SK-N-MC (cell line): ENCODE measurements around the gene MRPL39.

Experiments
- DNase-seq: peaks from one replicate; pipeline ENCODE4 v3.0.0-alpha.2; 2011; ENCODE audit warnings: low read depth, low spot score
- H3K27ac ChIP-seq: fragments of 200-600 bp; sonication (generic); 2 replicates; pipeline ENCODE4 v1.5.1; 2016; ENCODE audit warnings: mixed run types
- H3K36me3 ChIP-seq: fragments of 200-600 bp; sonication (generic); 2 replicates; pipeline ENCODE4 v1.6.1; 2017; ENCODE audit warnings: antibody characterized with exemption, low read length, mixed read lengths; ENCODE audit not compliant: insufficient read depth
- H3K4me3 ChIP-seq: fragments of 200-600 bp; sonication (generic); 2 replicates; pipeline ENCODE4 v1.5.1; 2016
- H3K9ac ChIP-seq: fragments of 200-600 bp; sonication (generic); 2 replicates; pipeline ENCODE4 v1.8.0; 2017; ENCODE audit warnings: mixed run types, mixed read lengths; ENCODE audit not compliant: insufficient read length
- H3K9me3 ChIP-seq: fragments of 200-600 bp; sonication (generic); 2 replicates; pipeline ENCODE4 v1.6.1; 2017; ENCODE audit warnings: low read depth, mild to moderate bottlenecking, antibody characterized with exemption, low read length, moderate library complexity, mixed read lengths
- EZH2 ChIP-seq: fragments of 200-600 bp; sonication (generic); IDR thresholded peaks from one replicate; pipeline ENCODE4 v1.6.1; 2017; ENCODE audit warnings: antibody characterized with exemption
- FOXP2 ChIP-seq: optimal IDR thresholded peaks from 2 replicates; pipeline ENCODE3; 2011; ENCODE audit warnings: mild to moderate bottlenecking, moderate library complexity; ENCODE audit not compliant: insufficient read depth; ENCODE audit errors: extremely low read length, control extremely low read depth
- POLR2AphosphoS5 ChIP-seq: IDR thresholded peaks from 2 replicates; pipeline ENCODE4 v1.6.1; 2012; ENCODE audit warnings: mild to moderate bottlenecking, low read depth, low read length, borderline replicate concordance

Gene MRPL39

DNA sequence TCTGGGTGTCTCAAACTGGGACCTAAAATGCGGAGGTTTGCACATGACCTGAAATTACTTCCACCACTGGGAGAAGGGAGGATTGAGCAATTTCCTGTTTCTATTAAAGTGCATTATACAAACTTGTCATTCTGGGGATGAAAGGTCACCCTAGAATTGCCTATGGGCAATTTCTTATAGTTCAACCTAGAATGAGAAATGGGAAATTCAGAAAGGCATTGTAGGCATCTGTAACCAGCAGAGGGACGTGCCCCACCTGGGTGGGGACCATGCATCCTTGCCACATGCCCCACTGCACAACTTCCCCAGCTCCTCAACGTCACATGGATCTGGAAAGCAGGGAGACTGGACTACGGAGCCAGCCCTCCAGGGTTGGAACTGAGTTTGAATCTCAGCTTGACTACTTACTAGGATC lies 47.0 kb downstream of the MRPL39 start:
- no peak for TF ChIP-seq FOXP2
- no peak for TF ChIP-seq EZH2
- Histone ChIP-seq H3K36me3 (peaks cover 6% of the 10 kb centered on the region), H3K27ac (no peak overlapping the region), H3K4me3 (0 out of 2 replicates have a peak overlapping the region, but pooled peaks have one; percentile 15), H3K9me3 (no peaks in the 10 kb centered on the region), H3K9ac (no peak overlapping the region)
- peak; percentile 56 for DNase-seq

DNA sequence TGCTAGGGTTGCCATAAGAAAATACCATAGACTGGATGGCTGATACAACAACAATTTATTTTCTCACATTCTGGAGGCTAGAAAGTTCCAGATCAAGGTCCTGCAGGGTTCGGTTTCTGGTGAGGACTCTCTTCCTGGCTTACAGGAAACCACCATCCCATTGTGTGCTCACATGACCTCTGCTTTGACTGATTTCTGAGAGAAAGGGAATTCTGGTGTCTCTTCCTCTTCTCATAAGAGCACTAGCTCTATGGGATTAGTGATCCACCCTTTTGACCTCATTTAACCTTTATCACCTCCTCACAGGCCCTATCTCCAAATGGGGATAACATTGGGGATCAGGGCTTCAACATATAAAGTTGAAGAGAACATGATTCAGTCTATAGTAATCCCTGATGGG lies 47.5 kb downstream of the MRPL39 start:
- no peak for DNase-seq

DNA sequence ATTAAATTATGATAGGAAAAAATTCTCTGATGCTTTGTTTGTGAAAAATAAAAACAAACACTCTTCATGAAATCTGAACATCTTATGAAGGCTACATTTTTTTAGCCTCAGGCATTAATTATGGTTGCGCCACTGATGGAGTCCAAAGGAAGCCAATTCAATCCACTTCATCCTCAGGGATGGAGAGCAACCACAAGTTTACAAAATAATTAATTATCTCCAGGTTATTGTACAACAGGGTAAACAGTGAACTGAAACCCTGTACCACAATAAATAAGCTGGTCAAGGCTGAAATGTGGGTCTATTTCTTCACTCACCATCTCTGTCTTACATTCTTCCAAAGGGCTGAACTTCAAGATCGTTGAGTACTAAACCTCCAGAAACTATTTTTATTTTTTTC lies 49.2 kb downstream of the MRPL39 start:
- no peak for DNase-seq

More for the DNA sequence above, 47.5 kb downstream of the MRPL39 start:
- H3K27ac ChIP-seq = no peak overlapping the region
- H3K4me3 ChIP-seq = 0 out of 2 replicates have a peak overlapping the region, but pooled peaks have one; percentile 15
- no peaks in the 10 kb centered on the region for H3K9me3 ChIP-seq
- no peak for TF ChIP-seq POLR2AphosphoS5
- no peak for TF ChIP-seq FOXP2
- TF ChIP-seq EZH2 = no peak
- peaks cover 6% of the 10 kb centered on the region for H3K36me3 ChIP-seq
- H3K9ac ChIP-seq = no peak overlapping the region

DNA sequence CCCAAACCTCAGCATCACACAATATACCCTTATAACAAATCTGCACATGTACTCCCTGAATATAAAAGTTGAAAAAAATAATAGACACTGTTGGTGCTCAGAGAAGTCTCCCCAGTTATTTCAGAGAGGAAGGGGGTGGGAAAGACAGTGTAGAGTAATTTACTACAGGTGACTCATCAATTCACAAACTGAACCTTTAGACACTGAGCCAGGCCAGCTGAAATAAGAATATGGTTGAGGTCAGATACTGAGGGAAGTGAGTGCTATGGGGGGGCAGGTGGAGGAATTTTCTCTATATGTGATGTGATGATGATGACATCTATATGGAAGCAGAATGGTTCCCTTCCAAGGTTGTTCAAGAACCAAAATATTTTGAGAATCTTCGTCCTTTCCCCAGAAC lies 50.1 kb downstream of the MRPL39 start:
- no peak for DNase-seq
- Histone ChIP-seq H3K9me3 (no peaks in the 10 kb centered on the region), H3K9ac (no peak overlapping the region), H3K36me3 (peaks cover 6% of the 10 kb centered on the region), H3K4me3 (no peak overlapping the region), H3K27ac (no peak overlapping the region)
- TF ChIP-seq POLR2AphosphoS5 (no peak), FOXP2 (no peak)

More for the DNA sequence above, 49.2 kb downstream of the MRPL39 start:
- Histone ChIP-seq H3K36me3 (peaks cover 6% of the 10 kb centered on the region), H3K9me3 (no peaks in the 10 kb centered on the region), H3K9ac (no peak overlapping the region), H3K27ac (no peak overlapping the region), H3K4me3 (no peak overlapping the region)
- TF ChIP-seq POLR2AphosphoS5 = no peak
- TF ChIP-seq FOXP2 = no peak
- no peak for TF ChIP-seq EZH2

DNA sequence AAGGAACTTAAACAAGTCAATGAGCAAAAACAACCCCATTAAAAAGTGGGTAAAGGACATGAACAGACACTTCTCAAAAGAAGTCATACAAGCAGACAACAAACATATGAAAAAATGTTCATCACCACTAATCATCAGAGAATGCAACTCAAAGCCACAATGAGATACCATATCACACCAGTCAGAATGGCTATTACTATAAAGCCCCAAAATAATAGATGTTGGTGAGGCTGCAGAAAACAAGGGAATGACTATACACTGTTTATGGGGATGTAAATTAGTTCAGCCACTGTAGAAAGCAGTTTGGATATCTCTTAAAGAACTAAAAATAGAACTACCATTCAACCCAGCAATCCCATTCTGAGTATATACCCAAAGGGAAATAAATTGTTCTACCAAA lies 51.2 kb downstream of the MRPL39 start:
- no peak overlapping the region for H3K9ac ChIP-seq
- DNase-seq = no peak
- H3K4me3 ChIP-seq = no peak overlapping the region
- H3K9me3 ChIP-seq = no peaks in the 10 kb centered on the region
- peaks cover under 1% of the 10 kb centered on the region; the same call in 1 of the 2 replicates for H3K36me3 ChIP-seq
- TF ChIP-seq FOXP2 = no peak
- no peak overlapping the region for H3K27ac ChIP-seq

DNA sequence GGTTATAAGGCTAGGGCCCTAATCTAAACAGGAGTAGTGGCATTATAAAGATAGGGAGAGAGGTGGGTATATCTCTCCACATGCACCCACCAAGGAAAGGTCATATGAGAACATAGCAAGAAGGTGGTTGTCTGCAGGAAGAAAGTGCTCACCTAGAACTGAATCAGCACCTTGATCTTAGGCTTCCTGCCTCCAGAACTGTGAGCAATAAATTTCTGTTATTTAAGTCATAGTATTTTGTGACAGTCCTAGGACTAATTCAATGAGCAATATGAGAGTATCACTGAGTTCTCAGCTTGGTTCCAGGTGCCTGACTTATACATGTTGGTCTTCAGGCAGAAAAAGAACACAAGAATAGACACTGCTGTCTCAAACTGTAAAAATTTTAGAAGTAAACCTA lies 51.8 kb downstream of the MRPL39 start:
- Histone ChIP-seq H3K36me3 (no peaks in the 10 kb centered on the region), H3K27ac (no peak overlapping the region), H3K9ac (no peak overlapping the region), H3K4me3 (no peak overlapping the region), H3K9me3 (no peaks in the 10 kb centered on the region)
- DNase-seq = no peak
- TF ChIP-seq EZH2 = no peak
- TF ChIP-seq FOXP2 = no peak
- TF ChIP-seq POLR2AphosphoS5 = no peak

DNA sequence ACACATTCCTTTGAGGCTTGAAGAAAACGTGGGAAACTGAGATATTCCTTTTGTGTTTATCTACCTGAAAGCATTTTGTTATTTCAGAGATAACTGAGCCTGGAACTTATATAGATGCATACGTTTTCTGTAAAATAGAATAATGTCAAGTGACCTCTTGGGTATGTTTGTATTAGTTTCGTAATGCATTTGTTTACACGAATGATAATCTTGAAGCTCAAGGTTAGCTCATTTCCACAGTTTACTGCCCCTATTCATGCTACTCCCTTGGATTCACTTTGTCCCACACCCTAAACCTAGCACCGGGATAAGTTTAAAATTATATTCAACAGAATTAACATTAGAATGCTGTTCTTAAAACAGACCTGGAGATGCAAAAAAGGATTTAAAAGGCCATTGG lies 54.4 kb downstream of the MRPL39 start:
- TF ChIP-seq POLR2AphosphoS5 (no peak), FOXP2 (no peak), EZH2 (no peak)
- no peak overlapping the region for H3K4me3 ChIP-seq
- no peaks in the 10 kb centered on the region for H3K36me3 ChIP-seq
- no peak overlapping the region for H3K9ac ChIP-seq
- no peaks in the 10 kb centered on the region for H3K9me3 ChIP-seq
- no peak for DNase-seq
- H3K27ac ChIP-seq = no peak overlapping the region

DNA sequence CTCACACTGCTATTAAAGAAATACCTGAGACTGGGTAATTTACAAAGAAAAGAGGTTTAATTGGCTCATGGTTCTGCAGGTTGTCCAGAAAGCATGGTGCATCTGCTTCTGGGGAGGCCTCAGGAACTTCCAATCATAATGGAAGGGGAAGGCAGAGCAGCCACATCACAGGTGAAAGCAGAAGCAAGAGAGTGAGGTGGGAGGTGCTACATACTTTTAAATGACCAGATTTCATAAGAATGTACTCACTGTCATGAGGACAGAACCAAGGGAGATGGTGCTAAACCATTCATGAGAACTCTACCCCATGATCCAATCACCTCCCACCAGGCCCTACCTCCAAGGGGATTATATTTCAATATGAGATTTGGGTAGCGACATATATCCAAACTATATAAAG lies 55.7 kb downstream of the MRPL39 start:
- Histone ChIP-seq H3K4me3 (no peak overlapping the region), H3K9ac (no peak overlapping the region), H3K27ac (no peak overlapping the region), H3K36me3 (no peaks in the 10 kb centered on the region), H3K9me3 (no peaks in the 10 kb centered on the region)
- no peak for TF ChIP-seq FOXP2
- no peak for TF ChIP-seq EZH2
- TF ChIP-seq POLR2AphosphoS5 = no peak
- no peak for DNase-seq

DNA sequence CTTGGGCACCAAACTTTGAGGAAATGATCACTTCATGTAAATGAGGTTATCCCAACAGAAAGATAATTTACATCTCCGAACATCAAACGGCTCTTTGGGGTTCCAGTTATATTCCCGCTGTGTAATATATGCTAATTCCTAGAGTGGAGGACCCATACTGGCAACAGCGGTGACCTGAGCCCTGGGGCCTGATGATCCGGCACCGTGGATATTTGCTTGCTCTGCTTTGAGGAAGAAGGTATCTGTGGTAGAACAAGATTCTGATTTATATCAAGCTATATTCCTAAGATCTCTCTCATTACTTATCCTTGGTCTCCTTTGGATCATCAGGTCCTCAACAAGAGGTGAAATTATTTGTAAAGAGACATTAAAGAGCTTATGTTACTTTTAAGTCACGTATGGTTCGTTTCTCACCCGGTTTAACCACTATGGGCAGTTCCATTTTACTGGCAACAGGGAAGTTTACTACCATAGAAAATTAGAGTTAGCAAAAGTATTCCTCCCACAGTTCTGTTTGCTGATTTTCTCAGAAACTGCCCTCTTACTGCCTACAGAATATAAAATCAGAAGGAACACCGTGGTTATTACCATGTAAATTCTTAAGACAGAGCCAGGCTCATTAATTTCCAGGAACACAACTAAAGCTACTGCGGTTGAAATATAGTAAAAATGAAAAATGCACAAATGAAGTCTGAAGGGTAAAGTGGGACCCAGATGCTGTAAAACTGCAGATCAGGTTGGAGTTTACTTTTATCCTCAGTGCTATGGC lies 56.7 kb downstream of the MRPL39 start:
- DNase-seq = no peak
- H3K9me3 ChIP-seq = no peaks in the 10 kb centered on the region
- TF ChIP-seq FOXP2 (no peak), POLR2AphosphoS5 (no peak), EZH2 (no peak)

More for the DNA sequence above, 56.7 kb downstream of the MRPL39 start:
- H3K4me3 ChIP-seq = no peak overlapping the region
- H3K27ac ChIP-seq = no peak overlapping the region
- H3K9ac ChIP-seq = no peak overlapping the region
- no peaks in the 10 kb centered on the region for H3K36me3 ChIP-seq
